OCI-LY3 (cell line): Measurements from ENCODE around the gene ABCC5.

ENCODE experiments used
- H2AFZ ChIP-seq: fragments of 200-600, 300-600 bp; shearing (Covaris generic); 2 replicates; pipeline ENCODE4 v1.6.0; 2014; ENCODE audit warnings: antibody characterized with exemption, low read depth, low read length
- H3K27ac ChIP-seq: fragments of 200-600, 300-600 bp; sonication (generic); 2 replicates; pipeline ENCODE4 v1.5.1; 2014; ENCODE audit warnings: mild to moderate bottlenecking, low read length, moderate library complexity, mixed read lengths
- H3K27me3 ChIP-seq: fragments of 200-600, 300-600 bp; sonication (generic); 2 replicates; pipeline ENCODE4 v1.6.1; 2014; ENCODE audit warnings: low read depth, low read length, mixed read lengths
- H3K36me3 ChIP-seq: fragments of 200-600, 300-600 bp; sonication (generic); replicated peaks from 2 replicates; pipeline ENCODE3; 2014; ENCODE audit warnings: low read depth, low read length, mixed read lengths
- H3K4me1 ChIP-seq: fragments of 300-600, 200-600 bp; sonication (generic); 2 replicates; pipeline ENCODE4 v1.6.1; 2014; ENCODE audit warnings: low read length, mixed read lengths
- H3K4me2 ChIP-seq: fragments of 200-600, 300-600 bp; sonication (generic); 2 replicates; pipeline ENCODE4 v1.6.1; 2014; ENCODE audit warnings: low read length, mixed read lengths
- H3K4me3 ChIP-seq: fragments of 300-600, 200-600 bp; sonication (generic); 2 replicates; pipeline ENCODE4 v1.5.1; 2014; ENCODE audit warnings: antibody characterized with exemption, mild to moderate bottlenecking, low read length, moderate library complexity
- H3K79me2 ChIP-seq: fragments of 300-600, 200-600 bp; shearing (Covaris generic); 2 replicates; pipeline ENCODE4 v1.6.1; 2014; ENCODE audit warnings: mild to moderate bottlenecking, low read length, mixed read lengths
- H3K9ac ChIP-seq: fragments of 300-600, 200-600 bp; shearing (Covaris generic); 2 replicates; pipeline ENCODE4 v1.6.0; 2014; ENCODE audit warnings: mild to moderate bottlenecking, low read length, moderate library complexity
- H3K9me3 ChIP-seq: fragments of 200-600, 300-600 bp; shearing (Covaris generic); 2 replicates; pipeline ENCODE4 v1.6.1; 2014; ENCODE audit warnings: low read length, mixed read lengths; ENCODE audit not compliant: insufficient read depth
- H4K20me1 ChIP-seq: fragments of 200-600, 300-600 bp; sonication (generic); 2 replicates; pipeline ENCODE4 v1.6.1; 2016; ENCODE audit warnings: low read length, mixed read lengths; ENCODE audit not compliant: insufficient read depth
- CTCF ChIP-seq: fragments of 200-600, 300-600 bp; sonication (generic); IDR thresholded peaks from 2 replicates; pipeline ENCODE4 v1.5.1; 2014; ENCODE audit warnings: antibody characterized with exemption, low read length, low read depth
- EZH2phosphoT487 ChIP-seq: fragments of 200-600 bp; shearing (Covaris generic); IDR thresholded peaks from 2 replicates; pipeline ENCODE4 v1.6.1; 2018; ENCODE audit warnings: antibody characterized with exemption, mixed run types, low read depth

The ABCC5 gene

DNA sequence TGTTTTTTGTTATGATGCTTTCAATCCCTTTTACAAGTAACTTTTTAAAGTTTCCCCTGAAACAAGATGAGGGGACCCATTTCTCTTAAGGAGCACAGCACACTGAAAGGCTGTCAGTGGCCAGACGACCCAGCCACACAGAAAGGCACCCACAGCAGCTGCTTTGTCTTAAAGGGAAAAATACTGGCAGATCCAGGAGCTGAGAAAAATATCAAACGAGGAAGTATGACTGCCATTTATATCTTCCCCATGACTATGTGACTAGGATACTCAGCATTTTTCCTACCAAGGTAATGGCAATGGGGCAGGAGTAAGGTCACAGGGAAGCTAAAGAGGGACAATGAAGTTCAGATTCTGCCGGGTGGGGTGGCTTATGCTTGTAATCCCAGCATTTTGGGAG, 15.9 kb downstream of the ABCC5 start:
- Histone ChIP-seq H4K20me1 (no peaks in the 10 kb centered on the region), H3K27ac (no peak overlapping the region), H3K9ac (no peak overlapping the region), H3K4me1 (peaks cover 15% of the 10 kb centered on the region), H3K27me3 (no peaks in the 10 kb centered on the region), H3K36me3 (no peaks in the 10 kb centered on the region), H3K4me2 (no peak overlapping the region), H3K4me3 (no peak overlapping the region), H3K9me3 (no peaks in the 10 kb centered on the region), H2AFZ (no peak overlapping the region), H3K79me2 (no peaks in the 10 kb centered on the region)
- TF ChIP-seq CTCF: no peak
- no peak for TF ChIP-seq EZH2phosphoT487

DNA sequence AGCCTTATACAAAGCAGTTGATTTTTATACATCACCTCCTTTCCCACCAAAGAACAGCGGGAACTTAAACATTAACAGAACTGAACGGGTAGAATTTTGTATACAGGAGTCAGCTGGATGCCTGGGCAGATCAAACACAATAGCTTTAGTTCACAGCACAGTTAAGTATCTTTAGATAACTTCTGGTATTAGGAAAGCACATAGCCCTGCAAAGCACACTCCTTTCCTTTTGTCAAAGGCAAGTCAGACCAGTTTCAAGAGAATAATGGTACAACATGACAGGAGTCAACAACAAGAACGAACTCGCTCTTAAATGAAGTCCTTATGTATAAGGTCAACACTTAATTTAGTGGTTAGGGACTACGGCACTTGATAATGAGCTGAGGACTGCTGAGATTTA, 26.3 kb downstream of the ABCC5 start:
- Histone ChIP-seq H3K27me3 (no peaks in the 10 kb centered on the region), H3K9ac (no peak overlapping the region), H3K79me2 (no peaks in the 10 kb centered on the region), H3K36me3 (no peaks in the 10 kb centered on the region), H3K27ac (no peak overlapping the region), H3K4me2 (no peak overlapping the region), H3K4me1 (no peaks in the 10 kb centered on the region), H4K20me1 (no peaks in the 10 kb centered on the region), H3K9me3 (no peaks in the 10 kb centered on the region), H2AFZ (no peak overlapping the region), H3K4me3 (no peak overlapping the region)
- TF ChIP-seq CTCF: no peak
- TF ChIP-seq EZH2phosphoT487: no peak

- H2AFZ ChIP-seq: no peak overlapping the region
- H3K9me3 ChIP-seq: no peaks in the 10 kb centered on the region
- no peak overlapping the region for H3K27ac ChIP-seq
- no peaks in the 10 kb centered on the region for H3K27me3 ChIP-seq
- no peak overlapping the region for H3K9ac ChIP-seq
- H3K79me2 ChIP-seq: no peaks in the 10 kb centered on the region
- TF ChIP-seq CTCF (no peak), EZH2phosphoT487 (no peak)
- H3K36me3 ChIP-seq: no peaks in the 10 kb centered on the region
- H3K4me1 ChIP-seq: no peaks in the 10 kb centered on the region
- no peak overlapping the region for H3K4me3 ChIP-seq
- no peaks in the 10 kb centered on the region for H4K20me1 ChIP-seq
- H3K4me2 ChIP-seq: no peak overlapping the region
Measured at GRCh38 chr3:183988216-183988790, 29.4 kb downstream of the ABCC5 start.

DNA sequence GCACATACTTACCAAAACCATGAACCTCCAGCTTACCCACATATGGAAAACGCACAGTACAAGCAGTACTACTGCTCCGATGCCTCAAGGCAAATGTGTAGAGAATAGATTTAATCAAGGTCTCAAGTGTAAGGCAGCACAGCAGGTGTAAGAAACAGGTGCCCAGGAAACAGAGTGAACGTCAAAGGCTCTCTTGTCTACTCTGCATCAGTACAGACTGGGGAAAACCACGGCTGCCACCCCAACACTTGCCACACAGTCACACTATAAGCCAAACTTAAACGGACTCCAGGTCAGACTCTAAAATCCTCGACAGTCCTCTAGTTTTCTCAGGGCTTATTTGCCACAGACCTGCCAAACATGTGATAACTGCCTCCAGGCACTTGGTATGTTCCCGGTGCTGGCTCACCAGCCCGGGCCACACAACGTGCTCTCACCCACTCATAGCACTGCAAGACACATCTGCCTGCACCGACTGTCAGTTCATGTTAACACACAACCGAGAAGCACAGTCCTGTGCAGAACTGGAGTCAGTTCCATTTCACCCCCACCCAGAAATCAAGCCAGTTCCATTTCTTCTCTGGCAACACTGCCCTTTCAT, 30.6 kb downstream of the ABCC5 start:
- H3K9ac ChIP-seq: no peak overlapping the region
- H4K20me1 ChIP-seq: no peaks in the 10 kb centered on the region
- no peaks in the 10 kb centered on the region for H3K9me3 ChIP-seq
- H3K4me1 ChIP-seq: no peaks in the 10 kb centered on the region
- H3K4me2 ChIP-seq: no peak overlapping the region
- H2AFZ ChIP-seq: no peak overlapping the region
- no peak overlapping the region for H3K27ac ChIP-seq
- H3K4me3 ChIP-seq: no peak overlapping the region
- H3K27me3 ChIP-seq: no peaks in the 10 kb centered on the region
- TF ChIP-seq EZH2phosphoT487 (no peak), CTCF (no peak)
- H3K36me3 ChIP-seq: no peaks in the 10 kb centered on the region
- no peaks in the 10 kb centered on the region for H3K79me2 ChIP-seq
